IPS-NIHi11 (cell line): ENCODE results near the gene ZNF500.
A peak's percentile ranks its signal among the peaks of the same experiment; 100 is the strongest.
"Not testable (repeated sequence)": the region's sequence is repeated elsewhere in the genome, so short reads cannot be mapped to it uniquely, and the experiment has no call there.

Source experiments
- DNase-seq: peaks from one replicate; pipeline ENCODE4 v3.0.0; 2012; ENCODE audit warnings: mixed read lengths, low spot score

The ZNF500 gene

GRCh38 chr16:4744555-4745273 is 22.2 kb downstream of the ZNF500 start:
- DNase-seq: no peak

- no peak for DNase-seq
Observed at GRCh38 chr16:4743226-4743878, 23.6 kb downstream of the ZNF500 start.

- DNase-seq: not testable (repeated sequence)
Observed at GRCh38 chr16:4738370-4738769, 28.6 kb downstream of the ZNF500 start.

- no peak for DNase-seq
Observed at GRCh38 chr16:4737545-4737944, 29.4 kb downstream of the ZNF500 start.

- no peak for DNase-seq
Observed at GRCh38 chr16:4736546-4736945, 30.4 kb downstream of the ZNF500 start.

- peak; percentile 94 for DNase-seq
Observed at GRCh38 chr16:4734730-4735535, 32.0 kb downstream of the ZNF500 start.

GRCh38 chr16:4734063-4734729 is 32.8 kb downstream of the ZNF500 start, which contains the start of the genes ANKS3 and DNAAF8:
ANKS3 (minus strand) TSS chr16:4734271; CDS start chr16:4730149, 4,122 bp downstream.
DNAAF8 (plus strand) TSS chr16:4734537; CDS start chr16:4736515, 1,978 bp downstream.
- peak; percentile 98 for DNase-seq

GRCh38 chr16:4733747-4734062 is 33.3 kb downstream of the ZNF500 start:
- DNase-seq: no peak

GRCh38 chr16:4733211-4733742 is 33.7 kb downstream of the ZNF500 start:
- no peak for DNase-seq

GRCh38 chr16:4729876-4730275 is 37.1 kb downstream of the ZNF500 start:
- no peak for DNase-seq

GRCh38 chr16:4728676-4729075 is 38.3 kb downstream of the ZNF500 start:
- no peak for DNase-seq

GRCh38 chr16:4726616-4727015 is 40.3 kb downstream of the ZNF500 start:
- DNase-seq: no peak

- DNase-seq: no peak
Observed at GRCh38 chr16:4724661-4725270, 42.2 kb downstream of the ZNF500 start.

GRCh38 chr16:4723071-4723767 is 43.7 kb downstream of the ZNF500 start:
- DNase-seq: no peak

GRCh38 chr16:4718466-4718865 is 48.5 kb downstream of the ZNF500 start:
- DNase-seq: no peak

- no peak for DNase-seq
Observed at GRCh38 chr16:4714996-4715395, 52.0 kb downstream of the ZNF500 start.

GRCh38 chr16:4713663-4714501 is 53.1 kb downstream of the ZNF500 start:
- DNase-seq: peak; percentile 68

- no peak for DNase-seq
Observed at GRCh38 chr16:4709481-4709880, 57.5 kb downstream of the ZNF500 start.

- no peak for DNase-seq
Observed at GRCh38 chr16:4706871-4707270, 60.1 kb downstream of the ZNF500 start.

- DNase-seq: no peak
Observed at GRCh38 chr16:4704913-4705312, 62.0 kb downstream of the ZNF500 start.
